ENCODE data around the gene GRIK4. TPM values are rescaled to one million over a fixed set of nuclear protein-coding genes. Genes with fewer than 3 reads are reported as not detected.

The GRIK4 gene
- total RNA-seq, 1 donor from 2014 or later: under 0.01 TPM

GRCh38 chr11:120509346-120510053 lies 2.0 kb upstream of the GRIK4 start:
- no peak for DNase-seq

- no peak for DNase-seq
Observed at GRCh38 chr11:120510406-120511115, 987 bp upstream of the GRIK4 start.

- no peak for DNase-seq
Observed at GRCh38 chr11:120511820-120512738, 531 bp downstream of the GRIK4 start.

- no peak for DNase-seq
Observed at GRCh38 chr11:120512739-120513435, 1.3 kb downstream of the GRIK4 start.

- DNase-seq: no peak
Observed at GRCh38 chr11:120513436-120514315, 2.1 kb downstream of the GRIK4 start.

DNA sequence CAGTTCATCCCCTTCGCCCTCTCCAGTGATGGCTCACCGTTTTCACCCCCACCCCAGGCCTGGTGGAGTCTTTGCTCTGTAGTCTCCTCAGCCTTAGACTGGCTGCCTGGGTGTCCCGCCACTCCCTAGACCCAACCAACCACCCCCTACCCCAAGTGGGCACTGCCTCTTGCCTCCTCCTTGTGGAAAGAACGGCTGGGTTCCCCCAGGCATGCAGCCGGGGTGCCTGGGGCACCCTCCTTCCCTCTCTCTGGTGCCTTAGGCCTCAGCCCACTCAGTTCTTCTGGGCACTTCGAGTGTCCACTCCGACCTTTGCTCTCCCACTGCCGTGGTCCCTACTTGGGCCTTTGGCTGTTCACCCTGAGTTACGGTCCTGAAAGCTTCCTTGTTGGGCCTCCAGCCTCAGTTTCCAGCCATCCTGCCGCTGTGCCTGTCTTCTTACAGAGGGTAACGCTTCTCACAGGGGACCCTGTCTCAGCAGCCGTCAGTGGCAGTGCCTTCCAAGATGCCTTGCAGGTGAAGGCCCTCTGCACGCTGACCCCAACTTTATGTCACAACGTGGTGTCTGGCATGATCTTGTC lies 3.1 kb downstream of the GRIK4 start:
- no peak for DNase-seq

- no peak for DNase-seq
Observed at GRCh38 chr11:120515186-120515723, 3.7 kb downstream of the GRIK4 start.

DNA sequence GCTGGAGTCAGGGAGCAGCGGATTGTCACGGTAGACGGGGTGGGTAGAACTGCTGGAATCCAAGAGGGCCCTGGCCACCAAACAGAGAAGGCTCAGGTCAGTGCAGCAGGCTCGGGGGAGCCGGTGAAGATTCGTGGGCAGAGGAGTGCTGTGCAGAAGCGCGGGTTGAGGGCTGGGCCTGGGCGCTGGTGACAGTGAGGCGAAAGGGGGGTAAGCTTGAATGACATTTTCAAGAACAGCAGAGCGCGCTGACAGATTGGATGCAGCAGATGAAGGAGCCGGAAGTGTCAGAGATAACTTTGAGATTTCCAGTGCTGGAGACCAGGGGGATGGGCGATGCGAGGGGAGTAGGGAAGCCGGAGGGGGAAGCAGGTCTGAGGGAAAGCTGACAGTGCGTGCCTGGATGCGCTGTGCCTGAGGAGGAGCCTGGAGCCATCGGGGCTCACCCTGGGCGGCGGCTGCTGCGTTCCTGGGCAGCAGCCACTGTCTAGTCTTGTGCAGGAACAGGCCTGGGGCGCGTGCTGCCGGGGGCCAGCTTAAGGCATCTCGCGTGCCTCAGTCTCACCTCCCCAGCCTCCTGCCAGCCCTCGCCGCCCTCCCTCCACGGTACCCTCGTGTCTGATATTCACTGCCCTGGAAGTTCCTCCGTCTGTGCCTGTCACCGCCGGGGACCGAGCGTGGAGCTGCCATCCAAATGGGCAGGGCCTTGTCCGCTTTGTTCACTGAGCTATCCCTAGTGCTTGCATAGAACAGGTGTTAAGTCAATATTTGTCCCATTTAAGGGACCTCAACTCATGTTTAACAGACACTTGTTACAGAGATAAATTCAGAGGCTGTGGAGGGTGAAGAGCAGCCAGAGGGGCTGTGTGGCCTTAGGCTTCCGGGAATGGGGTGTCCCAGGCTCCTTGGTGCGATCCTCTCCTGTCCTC lies 5.2 kb downstream of the GRIK4 start:
- DNase-seq: no peak

DNA sequence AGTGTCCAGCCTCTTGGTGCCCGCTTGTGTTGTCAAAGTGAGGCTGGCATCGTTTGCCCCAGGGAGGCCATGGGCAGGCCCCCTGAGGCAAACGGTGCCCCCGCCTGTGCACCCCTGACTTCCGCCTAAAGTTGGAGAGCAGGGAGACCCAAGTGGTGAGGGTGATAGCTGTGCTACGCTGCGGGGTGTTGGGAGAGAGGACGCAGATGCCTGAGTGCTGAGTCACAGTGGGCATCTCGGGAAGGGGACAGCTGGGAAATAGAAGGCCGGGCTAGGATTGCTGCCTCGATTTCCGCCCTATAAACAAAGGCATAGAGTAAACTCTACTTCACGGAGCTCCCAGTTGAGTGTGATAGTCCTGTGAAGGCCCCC lies 5.8 kb downstream of the GRIK4 start:
- DNase-seq: peak; percentile 58

GRCh38 chr11:120517801-120518291 lies 6.3 kb downstream of the GRIK4 start:
- no peak for DNase-seq

DNA sequence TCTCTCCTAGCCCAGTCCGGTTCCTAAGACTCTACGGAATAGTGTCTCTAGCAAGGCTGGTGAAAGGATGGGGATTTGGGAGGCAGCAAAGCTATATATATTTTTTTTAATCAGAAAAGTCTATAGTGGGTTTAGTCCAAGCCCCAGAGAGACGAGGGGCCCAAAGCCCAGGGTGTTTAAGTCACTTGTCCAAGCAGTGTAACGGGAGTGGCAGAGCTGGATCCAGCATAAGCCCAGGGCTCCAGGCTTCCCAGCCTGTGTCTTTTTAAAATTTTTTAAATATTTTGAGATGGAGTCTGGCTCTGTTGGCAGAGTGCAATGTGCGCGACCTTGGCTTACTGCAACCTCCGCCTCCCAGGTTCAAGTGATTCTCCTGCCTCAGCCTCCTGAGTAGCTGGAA lies 6.8 kb downstream of the GRIK4 start:
- DNase-seq: no peak

GRCh38 chr11:120519474-120519873 lies 7.9 kb downstream of the GRIK4 start:
- DNase-seq: no peak

DNA sequence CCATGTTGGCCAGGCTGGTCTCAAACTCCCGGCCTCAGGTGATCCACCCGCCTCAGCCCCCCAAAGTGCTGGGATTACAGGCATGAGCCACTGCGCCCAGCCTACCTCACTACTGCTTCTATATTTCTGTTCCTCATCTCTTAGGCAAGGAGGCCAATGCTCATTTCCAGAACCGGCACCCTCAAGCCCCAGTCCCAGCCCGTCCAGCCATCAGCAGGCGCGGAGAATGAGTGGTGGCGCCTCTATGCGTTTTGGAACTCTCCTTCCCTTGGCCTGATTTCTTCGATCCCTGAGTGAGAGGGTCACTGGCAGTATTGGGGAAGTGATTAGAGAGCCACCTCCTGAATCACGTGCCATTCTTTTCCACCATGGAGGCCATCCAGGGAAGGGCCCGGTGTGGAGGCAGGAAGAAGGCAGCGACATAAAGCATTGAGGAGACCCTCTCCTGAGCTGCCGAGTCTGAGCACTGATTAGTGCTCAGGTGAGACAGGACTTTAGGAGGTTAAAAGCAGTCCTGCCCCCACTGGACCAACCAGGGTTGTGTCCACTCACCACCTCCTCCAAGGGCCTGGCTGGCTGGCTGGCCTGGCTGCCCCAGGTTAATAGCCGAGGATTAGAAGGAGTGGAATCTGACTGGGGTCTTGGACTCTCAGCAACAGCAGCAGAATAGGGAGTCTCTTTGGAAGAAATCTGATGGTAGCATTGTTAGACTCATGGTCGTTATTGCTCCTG lies 8.7 kb downstream of the GRIK4 start:
- no peak for DNase-seq

DNA sequence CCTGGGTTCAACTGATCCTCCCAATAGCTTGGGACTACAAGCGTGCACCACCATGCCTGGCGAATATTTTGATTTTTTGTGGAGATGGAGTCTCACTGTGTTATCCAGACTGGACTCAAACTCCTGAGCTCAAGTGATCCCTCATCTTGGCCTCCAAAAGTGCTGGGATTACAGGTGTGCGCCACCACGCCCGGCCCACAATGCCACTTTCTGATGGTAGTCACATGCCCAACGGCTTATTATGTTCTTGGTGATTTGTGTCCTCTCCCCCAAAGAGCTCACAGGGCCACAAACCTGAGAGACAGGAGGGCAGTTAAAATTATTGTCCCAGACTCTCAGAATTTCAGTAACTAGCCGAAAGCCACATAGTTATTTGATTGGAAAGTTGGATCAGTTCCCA lies 9.6 kb downstream of the GRIK4 start:
- DNase-seq: no peak

DNA sequence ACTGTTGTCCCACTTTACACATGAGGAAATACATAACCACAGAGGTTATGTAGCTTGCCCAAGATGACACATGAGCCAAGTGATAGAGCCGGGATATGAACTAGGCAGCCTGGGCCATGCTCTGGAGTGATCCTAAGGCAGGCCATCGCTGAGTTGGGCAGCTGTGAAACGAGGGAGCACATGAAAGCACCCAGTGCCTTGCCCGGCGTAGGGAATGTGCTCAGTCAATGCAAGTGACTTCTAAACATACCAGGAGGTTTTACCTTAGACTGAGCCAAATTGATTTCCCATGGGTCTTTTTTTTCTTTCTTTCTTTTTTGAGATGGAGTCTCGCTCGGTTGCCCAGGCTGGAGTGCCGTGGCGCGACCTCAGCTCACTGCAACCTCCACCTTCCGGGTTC lies 10.5 kb downstream of the GRIK4 start:
- DNase-seq: no peak

DNA sequence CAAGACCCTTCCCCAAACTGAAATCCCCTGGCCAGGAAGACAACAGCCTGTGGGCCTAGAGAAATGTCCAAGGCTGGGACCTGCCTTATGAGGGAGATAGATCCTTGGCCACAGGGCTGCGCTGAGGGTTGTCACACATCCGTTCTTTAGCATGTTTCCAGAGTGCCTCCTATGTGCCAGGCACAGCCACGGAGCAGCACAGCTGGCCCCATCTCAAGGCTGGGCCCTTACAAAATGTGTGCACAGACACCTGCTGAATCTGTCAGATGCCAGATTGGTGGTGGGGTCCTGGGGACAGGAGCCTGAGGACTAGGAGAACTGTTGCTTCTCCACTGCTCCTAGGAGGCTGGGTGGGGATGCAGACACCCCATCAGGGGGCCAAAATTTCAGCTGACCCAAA lies 11.2 kb downstream of the GRIK4 start:
- DNase-seq: no peak

- no peak for DNase-seq
Observed at GRCh38 chr11:120523196-120523595, 11.6 kb downstream of the GRIK4 start.

DNA sequence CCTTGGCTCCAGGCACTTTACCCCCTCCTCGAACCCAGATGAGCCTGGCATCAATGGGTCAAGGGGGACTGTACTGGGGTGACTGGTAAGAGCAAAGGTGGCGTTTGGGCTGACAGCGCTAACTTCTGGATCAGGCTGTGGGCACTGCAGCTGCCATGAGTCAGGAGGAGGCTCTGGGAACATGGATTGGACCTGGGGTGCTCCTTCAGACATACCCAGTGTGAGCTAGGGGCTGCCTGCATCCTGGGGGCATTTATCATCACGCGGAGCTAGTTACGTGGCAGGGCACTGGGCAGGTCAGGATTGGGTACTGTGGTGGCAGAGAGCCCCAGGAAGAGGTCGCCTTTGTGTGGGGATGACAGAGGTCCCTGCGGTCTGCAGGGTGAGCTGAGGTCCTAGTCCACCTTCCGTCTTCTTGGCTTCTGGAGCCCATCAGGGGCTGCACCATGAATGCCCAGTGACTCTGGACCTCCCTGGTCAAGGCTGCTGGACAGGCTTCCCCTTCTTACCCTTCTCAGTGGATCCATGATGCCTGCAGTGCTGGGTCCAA lies 13.1 kb downstream of the GRIK4 start:
- no peak for DNase-seq
